OCI-LY1 (cell line): Measurements from ENCODE around the gene PDE3B.
A peak's percentile ranks its signal among the peaks of the same experiment; 100 is the strongest.

Source experiments
- H2AFZ ChIP-seq: fragments of 200-600 bp; sonication (generic), shearing (Covaris generic); 2 replicates; pipeline ENCODE4 v1.6.0; 2014; ENCODE audit warnings: antibody characterized with exemption, mild to moderate bottlenecking, low read length
- H3F3A ChIP-seq: fragments of 200-600 bp; sonication (generic), shearing (Covaris generic); 2 replicates; pipeline ENCODE4 v1.6.0; 2014; ENCODE audit warnings: mild to moderate bottlenecking, antibody characterized with exemption, low read length, moderate library complexity; ENCODE audit not compliant: insufficient read depth
- H3K27ac ChIP-seq: fragments of 200-600 bp; sonication (generic); 2 replicates; pipeline ENCODE4 v1.5.1; 2014; ENCODE audit warnings: low read length, mixed run types, mild to moderate bottlenecking, low read depth; ENCODE audit not compliant: poor library complexity, severe bottlenecking
- H3K27me3 ChIP-seq: fragments of 200-600 bp; sonication (generic); 2 replicates; pipeline ENCODE4 v1.6.0; 2014; ENCODE audit warnings: antibody characterized with exemption, mild to moderate bottlenecking, low read length, moderate library complexity; ENCODE audit not compliant: insufficient read depth
- H3K36me3 ChIP-seq: fragments of 200-600 bp; sonication (generic); 2 replicates; pipeline ENCODE4 v1.6.1; 2014; ENCODE audit warnings: mild to moderate bottlenecking, antibody characterized with exemption, low read length, moderate library complexity, mixed read lengths; ENCODE audit not compliant: insufficient read depth
- H3K4me1 ChIP-seq: fragments of 200-600 bp; sonication (generic); 2 replicates; pipeline ENCODE4 v1.5.1; 2014; ENCODE audit warnings: mild to moderate bottlenecking, low read length, moderate library complexity; ENCODE audit not compliant: insufficient read depth, severe bottlenecking
- H3K4me2 ChIP-seq: fragments of 200-600 bp; sonication (generic), shearing (Covaris generic); 2 replicates; pipeline ENCODE4 v1.6.1; 2014; ENCODE audit warnings: low read length
- H3K4me3 ChIP-seq: fragments of 200-600 bp; sonication (generic); 2 replicates; pipeline ENCODE4 v1.5.1; 2014; ENCODE audit warnings: low read length, low read depth, mild to moderate bottlenecking, mixed read lengths; ENCODE audit not compliant: poor library complexity, severe bottlenecking
- H3K79me2 ChIP-seq: fragments of 200-600 bp; shearing (Covaris generic); 2 replicates; pipeline ENCODE4 v1.6.1; 2016; ENCODE audit warnings: mixed run types, low read length, mixed read lengths; ENCODE audit not compliant: insufficient read depth
- H3K9ac ChIP-seq: fragments of 200-600 bp; sonication (generic), shearing (Covaris generic); 2 replicates; pipeline ENCODE4 v1.6.1; 2014; ENCODE audit warnings: mild to moderate bottlenecking, low read length, mixed read lengths
- H3K9me2 ChIP-seq: fragments of 200-600 bp; sonication (generic), shearing (Covaris generic); 2 replicates; pipeline ENCODE4 v1.6.1; 2014; ENCODE audit warnings: low read depth, mild to moderate bottlenecking, low read length, mixed read lengths
- H3K9me3 ChIP-seq: fragments of 200-600 bp; shearing (Covaris generic); 2 replicates; pipeline ENCODE4 v1.6.1; 2014; ENCODE audit warnings: low read length, mixed read lengths
- H4K20me1 ChIP-seq: fragments of 200-600 bp; sonication (generic), shearing (Covaris generic); 2 replicates; pipeline ENCODE4 v1.6.0; 2016; ENCODE audit warnings: mild to moderate bottlenecking, low read length; ENCODE audit not compliant: insufficient read depth
- EZH2 ChIP-seq: fragments of 200-600 bp; sonication (generic), shearing (Covaris generic); IDR thresholded peaks from 2 replicates; pipeline ENCODE4 v1.8.0; 2017; ENCODE audit warnings: borderline replicate concordance, mixed run types, mild to moderate bottlenecking, antibody characterized with exemption, low read length, moderate library complexity, mixed read lengths
- TF ChIP-seq, protein P1 (sequence below): fragments of 200-600 bp; sonication (generic), shearing (Covaris generic); IDR thresholded peaks from 2 replicates; pipeline ENCODE4 v1.5.1; 2017; ENCODE audit warnings: mild to moderate bottlenecking, antibody characterized with exemption, low read length, moderate library complexity, mixed read lengths

PDE3B gene

DNA sequence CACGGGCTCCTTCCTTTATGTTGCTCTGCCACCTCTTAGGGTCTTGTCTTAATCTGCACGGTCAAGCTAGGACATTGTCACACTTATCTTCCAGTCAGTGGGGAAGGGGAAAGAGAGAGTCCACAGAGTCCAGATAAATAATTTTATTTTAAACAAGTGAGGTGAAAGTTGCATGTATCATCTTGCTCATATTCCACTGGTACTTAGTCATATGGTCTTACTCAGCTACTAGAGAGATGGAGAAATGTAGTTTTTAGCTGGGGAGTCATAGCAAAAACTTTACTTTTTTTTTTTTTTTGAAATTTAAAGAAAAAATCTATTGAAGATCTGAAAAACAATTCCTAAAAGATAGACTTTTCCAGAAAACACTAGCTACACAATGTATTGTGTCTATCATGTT is 29.0 kb downstream of the PDE3B start:
- H3K9me3 ChIP-seq = no peaks in the 10 kb centered on the region
- H3K27ac ChIP-seq = no peak overlapping the region
- H3K4me1 ChIP-seq = peaks cover 5% of the 10 kb centered on the region
- no peak for TF ChIP-seq EZH2
- TF ChIP-seq, protein P1, sequence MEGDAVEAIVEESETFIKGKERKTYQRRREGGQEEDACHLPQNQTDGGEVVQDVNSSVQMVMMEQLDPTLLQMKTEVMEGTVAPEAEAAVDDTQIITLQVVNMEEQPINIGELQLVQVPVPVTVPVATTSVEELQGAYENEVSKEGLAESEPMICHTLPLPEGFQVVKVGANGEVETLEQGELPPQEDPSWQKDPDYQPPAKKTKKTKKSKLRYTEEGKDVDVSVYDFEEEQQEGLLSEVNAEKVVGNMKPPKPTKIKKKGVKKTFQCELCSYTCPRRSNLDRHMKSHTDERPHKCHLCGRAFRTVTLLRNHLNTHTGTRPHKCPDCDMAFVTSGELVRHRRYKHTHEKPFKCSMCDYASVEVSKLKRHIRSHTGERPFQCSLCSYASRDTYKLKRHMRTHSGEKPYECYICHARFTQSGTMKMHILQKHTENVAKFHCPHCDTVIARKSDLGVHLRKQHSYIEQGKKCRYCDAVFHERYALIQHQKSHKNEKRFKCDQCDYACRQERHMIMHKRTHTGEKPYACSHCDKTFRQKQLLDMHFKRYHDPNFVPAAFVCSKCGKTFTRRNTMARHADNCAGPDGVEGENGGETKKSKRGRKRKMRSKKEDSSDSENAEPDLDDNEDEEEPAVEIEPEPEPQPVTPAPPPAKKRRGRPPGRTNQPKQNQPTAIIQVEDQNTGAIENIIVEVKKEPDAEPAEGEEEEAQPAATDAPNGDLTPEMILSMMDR = no peak
- H3K9me2 ChIP-seq = no peaks in the 10 kb centered on the region
- no peaks in the 10 kb centered on the region for H3K27me3 ChIP-seq
- H4K20me1 ChIP-seq = no peaks in the 10 kb centered on the region
- H3F3A ChIP-seq = no peaks in the 10 kb centered on the region
- no peak overlapping the region for H2AFZ ChIP-seq
- H3K4me3 ChIP-seq = no peak overlapping the region
- no peaks in the 10 kb centered on the region for H3K79me2 ChIP-seq
- no peak overlapping the region for H3K9ac ChIP-seq
- no peaks in the 10 kb centered on the region for H3K36me3 ChIP-seq
- no peak overlapping the region for H3K4me2 ChIP-seq

DNA sequence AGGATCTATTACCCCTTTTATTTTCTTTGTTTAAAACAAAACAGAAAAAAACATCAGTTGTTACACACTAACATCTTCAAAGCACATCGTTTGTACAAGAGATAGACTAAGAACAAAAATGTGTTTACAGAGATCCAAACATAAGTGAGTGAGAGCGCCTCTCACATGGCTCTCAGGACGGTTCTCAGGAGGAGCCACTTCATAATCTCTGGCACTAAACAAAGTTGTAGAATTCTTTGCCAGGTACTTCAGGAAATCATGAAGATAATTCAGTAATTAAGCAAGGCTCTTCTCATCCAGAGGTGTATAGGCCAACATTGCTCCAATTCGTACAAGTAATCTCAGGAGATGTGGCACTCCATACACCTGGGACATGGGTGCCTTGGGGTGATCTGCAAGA is 29.8 kb downstream of the PDE3B start:
- H4K20me1 ChIP-seq = no peaks in the 10 kb centered on the region
- TF ChIP-seq, protein P1 = no peak
- TF ChIP-seq EZH2 = no peak

DNA sequence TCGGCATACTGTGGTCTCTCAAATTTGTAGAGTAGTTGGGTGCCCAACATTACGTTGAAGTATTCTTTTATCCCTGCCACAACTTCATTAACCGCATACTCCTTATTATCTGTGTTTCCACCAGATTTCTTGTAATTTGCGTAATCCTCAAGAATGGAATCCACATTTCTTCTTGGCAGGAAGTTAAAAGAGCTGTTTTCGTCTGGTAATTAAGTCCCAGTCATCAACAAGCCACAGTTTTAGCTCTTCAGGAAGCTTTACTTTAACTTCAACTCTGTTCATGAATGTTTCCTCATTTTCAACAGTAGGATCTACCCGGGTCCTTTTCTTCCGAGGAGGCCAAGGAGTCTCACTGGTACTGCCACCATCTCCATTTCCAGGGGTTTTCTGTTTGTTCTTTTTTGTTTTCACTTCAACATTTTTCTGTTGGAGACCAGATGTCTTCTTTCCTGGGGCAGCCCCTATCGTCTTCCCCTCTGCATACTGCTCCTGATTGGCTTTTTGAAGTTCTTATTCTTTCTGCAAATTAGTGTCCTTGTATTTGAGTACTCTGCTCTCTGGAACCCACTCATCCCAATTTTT is 30.3 kb downstream of the PDE3B start:
- Histone ChIP-seq H3K4me2 (no peak overlapping the region), H3F3A (no peaks in the 10 kb centered on the region), H3K4me3 (no peak overlapping the region), H3K4me1 (no peaks in the 10 kb centered on the region), H2AFZ (0 out of 2 replicates have a peak overlapping the region, but pooled peaks have one; percentile 70), H3K9me2 (no peaks in the 10 kb centered on the region), H3K79me2 (no peaks in the 10 kb centered on the region), H3K27ac (no peak overlapping the region), H3K27me3 (no peaks in the 10 kb centered on the region), H3K9me3 (peaks cover 2% of the 10 kb centered on the region; the same call in 1 of the 2 replicates), H3K36me3 (no peaks in the 10 kb centered on the region), H3K9ac (no peak overlapping the region), H4K20me1 (no peaks in the 10 kb centered on the region)
- TF ChIP-seq, protein P1 = no peak
- TF ChIP-seq EZH2 = no peak

More for the DNA sequence above, 29.8 kb downstream of the PDE3B start:
- Histone ChIP-seq H3K4me1 (peaks cover 4% of the 10 kb centered on the region), H3K4me2 (no peak overlapping the region), H3K9ac (no peak overlapping the region), H3K9me3 (no peaks in the 10 kb centered on the region), H3K79me2 (no peaks in the 10 kb centered on the region), H3F3A (no peaks in the 10 kb centered on the region), H3K27ac (no peak overlapping the region), H3K9me2 (no peaks in the 10 kb centered on the region), H3K36me3 (no peaks in the 10 kb centered on the region), H2AFZ (0 out of 2 replicates have a peak overlapping the region, but pooled peaks have one; percentile 70), H3K27me3 (no peaks in the 10 kb centered on the region), H3K4me3 (no peak overlapping the region)
